IMR-90 (cell line): ENCODE measurements around the gene KIF6. TPM values are rescaled to one million over a fixed set of nuclear protein-coding genes. Genes with fewer than 3 reads are reported as not detected.

Experiments used
- ATAC-seq: fragments of 200-7000 bp; cut with Tn5 transposase; 2 replicates; pipeline ENCODE4 v1.9.1; 2020; ENCODE audit warnings: low read depth, mild to moderate bottlenecking, moderate library complexity
- BruUV-seq: library from RNA; stranded (reverse); fragments of 400-500 nt; replicated peaks from 2 replicates; lab custom pipeline; 2021; lab: Mats Ljungman, UMichigan
- CTCF ChIA-PET: fragments of 300-600 bp; formaldehyde crosslinking; extraction: SDS; loops from one replicate; lab custom pipeline; 2021; ENCODE audit warnings: antibody characterized with exemption; lab: Yijun Ruan, JAX
- POLR2A ChIA-PET: fragments of 300-600 bp; sonication (Branson Sonifier 250); formaldehyde crosslinking; loops from one replicate; lab custom pipeline; 2022; ENCODE audit warnings: antibody characterized with exemption; ENCODE audit not compliant: unreplicated experiment; lab: Charles Lee
- DNase-seq: peaks from one replicate; pipeline ENCODE4 v3.0.0; 2013
- H2AFZ ChIP-seq: replicated peaks from 2 replicates; pipeline ENCODE3; 2013; ENCODE audit warnings: low read length, mild to moderate bottlenecking; ENCODE audit not compliant: poor library complexity
- H2AK5ac ChIP-seq: 2 replicates; pipeline ENCODE4 v1.6.1; 2013; ENCODE audit warnings: low read depth, low read length, inconsistent platforms
- H2AK9ac ChIP-seq: replicated peaks from 2 replicates; pipeline ENCODE3; 2013; ENCODE audit warnings: mild to moderate bottlenecking, low read depth, low read length, moderate library complexity; ENCODE audit not compliant: poor library complexity
- H2BK120ac ChIP-seq: 2 replicates; pipeline ENCODE4 v1.6.1; 2013; ENCODE audit warnings: low read depth, low read length, inconsistent platforms
- H2BK15ac ChIP-seq: 3 replicates; pipeline ENCODE4 v1.6.1; 2013; ENCODE audit warnings: low read depth, low read length, inconsistent platforms
- H2BK20ac ChIP-seq: 2 replicates; pipeline ENCODE4 v1.6.1; 2013; ENCODE audit warnings: low read depth, mild to moderate bottlenecking, inconsistent platforms, low read length, moderate library complexity
- H2BK5ac ChIP-seq: 2 replicates; pipeline ENCODE4 v1.6.1; 2013; ENCODE audit warnings: mild to moderate bottlenecking, low read depth, low read length, inconsistent platforms; ENCODE audit not compliant: poor library complexity, severe bottlenecking
- H3K14ac ChIP-seq: replicated peaks from 2 replicates; pipeline ENCODE4 v1.6.1; 2013; ENCODE audit warnings: low read depth, low read length, inconsistent platforms
- H3K18ac ChIP-seq: 2 replicates; pipeline ENCODE4 v1.6.1; 2013; ENCODE audit warnings: low read depth, low read length, control low read depth
- H3K23ac ChIP-seq: 2 replicates; pipeline ENCODE4 v1.6.1; 2013; ENCODE audit warnings: low read depth, low read length, inconsistent platforms
- H3K27ac ChIP-seq: 2 replicates; pipeline ENCODE4 v1.5.1; 2013; ENCODE audit warnings: mild to moderate bottlenecking, control low read depth, low read length; ENCODE audit not compliant: insufficient read depth
- H3K27me3 ChIP-seq: 2 replicates; pipeline ENCODE4 v1.6.1; 2013; ENCODE audit warnings: low read length; ENCODE audit not compliant: control insufficient read depth, insufficient read depth
- H3K36me3 ChIP-seq: 2 replicates; pipeline ENCODE4 v1.6.1; 2013; ENCODE audit warnings: low read length, mixed read lengths; ENCODE audit not compliant: control insufficient read depth, insufficient read depth
- H3K4ac ChIP-seq: 2 replicates; pipeline ENCODE4 v1.6.1; 2013; ENCODE audit warnings: low read depth, low read length, inconsistent platforms
- H3K4me1 ChIP-seq: 2 replicates; pipeline ENCODE4 v1.6.1; 2013; ENCODE audit warnings: low read length, mixed read lengths; ENCODE audit not compliant: control insufficient read depth, insufficient read depth
- H3K4me2 ChIP-seq: 2 replicates; pipeline ENCODE4 v1.6.1; 2013; ENCODE audit warnings: low read depth, mild to moderate bottlenecking, control low read depth, low read length, moderate library complexity
- H3K4me3 ChIP-seq: 2 replicates; pipeline ENCODE4 v1.5.1; 2013; ENCODE audit warnings: low read depth, mild to moderate bottlenecking, control low read depth, low read length, moderate library complexity; ENCODE audit not compliant: insufficient read depth
- H3K56ac ChIP-seq: 2 replicates; pipeline ENCODE4 v1.6.1; 2013; ENCODE audit warnings: low read length, inconsistent platforms; ENCODE audit not compliant: insufficient read depth; ENCODE audit errors: extremely low read depth
- H3K79me1 ChIP-seq, 2 experiments: 2 replicates each; pipeline ENCODE4 v1.6.1; 2013; ENCODE audit warnings: low read length in 2 of 2, inconsistent platforms in 1 of 2, low read depth in 1 of 2
- H3K9ac ChIP-seq: 2 replicates; pipeline ENCODE4 v1.6.1; 2013; ENCODE audit warnings: low read depth, low read length, control low read depth
- H3K9me1 ChIP-seq: 2 replicates; pipeline ENCODE4 v1.6.1; 2013; ENCODE audit warnings: low read length, inconsistent platforms; ENCODE audit not compliant: insufficient read depth
- H3K9me3 ChIP-seq: 2 replicates; pipeline ENCODE4 v1.6.1; 2013; ENCODE audit warnings: low read length; ENCODE audit not compliant: control insufficient read depth, insufficient read depth
- H4K20me1 ChIP-seq: 2 replicates; pipeline ENCODE4 v1.6.1; 2013; ENCODE audit warnings: low read length, inconsistent platforms; ENCODE audit not compliant: insufficient read depth
- H4K5ac ChIP-seq: 2 replicates; pipeline ENCODE4 v1.6.1; 2013; ENCODE audit warnings: mild to moderate bottlenecking, low read depth, low read length, control low read depth
- H4K8ac ChIP-seq, 2 experiments: 2 replicates each; pipeline ENCODE4 v1.6.1; 2013; ENCODE audit warnings: low read depth in 2 of 2, low read length in 2 of 2, control low read depth in 1 of 2, inconsistent platforms in 1 of 2
- H4K91ac ChIP-seq: 2 replicates; pipeline ENCODE4 v1.6.1; 2013; ENCODE audit warnings: low read depth, low read length, inconsistent platforms; ENCODE audit not compliant: insufficient read depth
- CHD1 ChIP-seq: IDR thresholded peaks from 2 replicates; pipeline ENCODE4 v1.6.1; 2012; ENCODE audit warnings: low read depth, low read length, improper control_type of control experiment
- dilution Hi-C: fragments of 300-500 bp; cut with HindIII; formaldehyde crosslinking; loops from one replicate; pipeline ENCODE4 v1.14.3; 2018; ENCODE audit warnings: low sequenced_read_pairs; ENCODE audit not compliant: unreplicated experiment
- in situ Hi-C: fragments of 300-500 bp; cut with MboI; formaldehyde crosslinking; loops from 3 replicates; pipeline ENCODE4 v1.14.3; 2019; ENCODE audit warnings: low sequenced_read_pairs, inconsistent platforms, mixed read lengths
- intact Hi-C: fragments of 100-400 bp; cut with micrococcal nuclease; formaldehyde crosslinking; loops from 2 replicates; pipeline ENCODE4 v1.10.0; 2022
- polyA plus RNA-seq, 3 experiments: library from polyadenylated mRNA; depleted of rRNA; stranded (reverse); fragments of >200 nt; gene quantifications; 2 replicates each; pipeline ENCODE4 v1.2.3, GENCODE V29; 2012; ENCODE audit warnings: low replicate concordance in 1 of 3
- total RNA-seq: library from RNA; depleted of rRNA; stranded (reverse); fragments of >200 nt; gene quantifications from 2 replicates; pipeline ENCODE4 v1.2.3, GENCODE V29; 2012
- TF ChIP-seq, protein P1 (sequence below): conservative IDR thresholded peaks from 2 replicates; pipeline ENCODE4 v1.5.1; 2012; ENCODE audit warnings: mild to moderate bottlenecking, low read depth, low read length, improper control_type of control experiment

Gene KIF6
- total and polyA plus RNA-seq, 2 of the 4 experiments (the other 2 are of a cell fraction): under 0.01 to 0.10 TPM

DNA sequence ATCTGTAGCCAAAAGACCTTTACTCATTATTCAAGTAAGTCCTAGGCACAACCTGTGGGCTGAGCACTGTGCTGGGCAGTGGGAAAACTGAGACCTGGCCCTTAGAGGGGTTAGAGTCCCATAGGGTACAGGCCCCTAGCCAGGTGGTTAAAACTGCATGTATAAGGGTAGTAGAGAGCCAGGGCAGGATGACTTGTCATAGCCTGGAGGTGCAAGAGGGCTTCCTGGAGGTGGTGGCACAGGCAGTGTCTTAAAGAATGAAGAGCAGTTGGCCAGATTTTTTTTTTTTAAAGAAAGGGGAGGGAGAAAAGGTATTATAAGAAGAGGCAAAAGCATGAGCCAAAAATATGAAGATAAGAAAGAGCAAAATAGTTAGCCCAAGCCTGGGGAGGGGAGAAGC is 226.2 kb downstream of the KIF6 start:
- ChIA-PET POLR2A (no interaction called here), CTCF (no interaction called here)
- Histone ChIP-seq H3K9me3 (peaks cover 5% of the 10 kb centered on the region; the same call in 1 of the 2 replicates), H2AFZ (no peak overlapping the region), H3K4me1 (no peaks in the 10 kb centered on the region), H3K27ac (no peak overlapping the region), H2AK9ac (no peak overlapping the region), H4K91ac (no peak overlapping the region), H3K14ac (no peak overlapping the region), H2BK20ac (no peak overlapping the region), H2AK5ac (no peak overlapping the region), H3K18ac (no peak overlapping the region), H3K79me1 (no peaks in the 10 kb centered on the region), H3K4me2 (no peak overlapping the region), H3K9me1 (no peaks in the 10 kb centered on the region), H3K56ac (no peak overlapping the region), H3K27me3 (no peaks in the 10 kb centered on the region), H2BK5ac (no peak overlapping the region), H2BK120ac (no peak overlapping the region), H4K20me1 (no peaks in the 10 kb centered on the region), H2BK15ac (no peak overlapping the region), H3K36me3 (no peaks in the 10 kb centered on the region), H3K9ac (no peak overlapping the region), H4K5ac (no peak overlapping the region), H3K4ac (no peak overlapping the region), H3K4me3 (no peak overlapping the region), H4K8ac (no peak overlapping the region), H3K23ac (no peak overlapping the region)
- DNase-seq: no peak
- intact Hi-C loops: no loop called here
- in situ Hi-C loops: no loop called here
- no peak for ATAC-seq
- dilution Hi-C loops: no loop called here
- TF ChIP-seq CHD1: no peak
- TF ChIP-seq, protein P1, sequence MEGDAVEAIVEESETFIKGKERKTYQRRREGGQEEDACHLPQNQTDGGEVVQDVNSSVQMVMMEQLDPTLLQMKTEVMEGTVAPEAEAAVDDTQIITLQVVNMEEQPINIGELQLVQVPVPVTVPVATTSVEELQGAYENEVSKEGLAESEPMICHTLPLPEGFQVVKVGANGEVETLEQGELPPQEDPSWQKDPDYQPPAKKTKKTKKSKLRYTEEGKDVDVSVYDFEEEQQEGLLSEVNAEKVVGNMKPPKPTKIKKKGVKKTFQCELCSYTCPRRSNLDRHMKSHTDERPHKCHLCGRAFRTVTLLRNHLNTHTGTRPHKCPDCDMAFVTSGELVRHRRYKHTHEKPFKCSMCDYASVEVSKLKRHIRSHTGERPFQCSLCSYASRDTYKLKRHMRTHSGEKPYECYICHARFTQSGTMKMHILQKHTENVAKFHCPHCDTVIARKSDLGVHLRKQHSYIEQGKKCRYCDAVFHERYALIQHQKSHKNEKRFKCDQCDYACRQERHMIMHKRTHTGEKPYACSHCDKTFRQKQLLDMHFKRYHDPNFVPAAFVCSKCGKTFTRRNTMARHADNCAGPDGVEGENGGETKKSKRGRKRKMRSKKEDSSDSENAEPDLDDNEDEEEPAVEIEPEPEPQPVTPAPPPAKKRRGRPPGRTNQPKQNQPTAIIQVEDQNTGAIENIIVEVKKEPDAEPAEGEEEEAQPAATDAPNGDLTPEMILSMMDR: no peak
- no TSS peak for BruUV-seq
